OCI-LY7 (cell line): ENCODE data around the gene FLCN.

Experiments
- EZH2phosphoT487 ChIP-seq: fragments of 200-600 bp; sonication (generic); IDR thresholded peaks from 2 replicates; pipeline ENCODE4 v1.6.1; 2018; ENCODE audit warnings: low read depth, borderline replicate concordance, mild to moderate bottlenecking, mixed run types, antibody characterized with exemption, low read length, moderate library complexity, mixed read lengths
- TF ChIP-seq, protein P1 (sequence below): fragments of 200-600 bp; sonication (generic); conservative IDR thresholded peaks from 2 replicates; pipeline ENCODE4 v1.5.1; 2014; ENCODE audit warnings: mild to moderate bottlenecking, antibody characterized with exemption, low read length, moderate library complexity, mixed read lengths

DNA sequence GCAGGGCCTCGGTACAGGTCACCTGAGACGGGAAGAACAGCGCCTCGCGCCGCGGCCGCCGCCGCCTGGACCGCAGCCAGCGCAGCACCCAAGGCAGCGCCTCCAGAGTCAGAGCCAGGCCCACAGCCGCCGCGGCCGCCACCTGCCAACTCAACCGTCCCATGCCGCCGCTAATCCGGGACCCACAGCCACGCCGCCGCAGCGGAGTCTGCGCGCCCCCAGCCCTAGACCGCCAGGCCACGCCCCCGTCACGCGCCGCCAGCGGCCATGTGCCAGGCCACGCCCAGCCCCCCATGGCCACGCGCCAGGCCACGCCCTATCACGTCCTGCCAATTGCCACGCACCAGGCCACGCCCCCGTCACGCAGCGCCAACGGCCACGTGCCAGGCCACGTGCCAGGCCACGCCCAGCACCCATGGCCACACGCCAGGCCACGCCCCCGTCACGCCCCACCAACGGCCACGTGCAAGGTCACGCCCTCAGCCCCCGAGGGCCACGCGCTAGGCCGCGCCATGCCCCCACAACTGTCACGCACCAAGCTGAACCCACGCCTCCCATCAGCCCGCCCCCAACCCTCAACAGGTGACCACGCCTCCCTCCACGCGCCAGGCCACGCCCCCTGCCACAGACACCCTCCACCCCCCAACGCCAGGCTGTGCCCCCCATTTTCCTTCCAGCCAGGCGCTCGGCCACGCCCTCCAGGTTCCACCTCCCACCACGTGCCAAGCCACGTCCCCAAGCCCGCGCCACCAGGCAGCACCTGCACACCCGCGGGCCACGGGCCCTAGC is 30.6 kb downstream of the FLCN start, which contains the start of gene PLD6:
- TF ChIP-seq, protein P1, sequence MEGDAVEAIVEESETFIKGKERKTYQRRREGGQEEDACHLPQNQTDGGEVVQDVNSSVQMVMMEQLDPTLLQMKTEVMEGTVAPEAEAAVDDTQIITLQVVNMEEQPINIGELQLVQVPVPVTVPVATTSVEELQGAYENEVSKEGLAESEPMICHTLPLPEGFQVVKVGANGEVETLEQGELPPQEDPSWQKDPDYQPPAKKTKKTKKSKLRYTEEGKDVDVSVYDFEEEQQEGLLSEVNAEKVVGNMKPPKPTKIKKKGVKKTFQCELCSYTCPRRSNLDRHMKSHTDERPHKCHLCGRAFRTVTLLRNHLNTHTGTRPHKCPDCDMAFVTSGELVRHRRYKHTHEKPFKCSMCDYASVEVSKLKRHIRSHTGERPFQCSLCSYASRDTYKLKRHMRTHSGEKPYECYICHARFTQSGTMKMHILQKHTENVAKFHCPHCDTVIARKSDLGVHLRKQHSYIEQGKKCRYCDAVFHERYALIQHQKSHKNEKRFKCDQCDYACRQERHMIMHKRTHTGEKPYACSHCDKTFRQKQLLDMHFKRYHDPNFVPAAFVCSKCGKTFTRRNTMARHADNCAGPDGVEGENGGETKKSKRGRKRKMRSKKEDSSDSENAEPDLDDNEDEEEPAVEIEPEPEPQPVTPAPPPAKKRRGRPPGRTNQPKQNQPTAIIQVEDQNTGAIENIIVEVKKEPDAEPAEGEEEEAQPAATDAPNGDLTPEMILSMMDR = no peak
- TF ChIP-seq EZH2phosphoT487 = no peak
